HG02884 (cell line): ENCODE measurements around the gene PLPP7.
"Not testable (repeated sequence)": the region's sequence is repeated elsewhere in the genome, so short reads cannot be mapped to it uniquely, and the experiment has no call there.

Experiments
- ATAC-seq: cut with Tn5 transposase; IDR thresholded peaks from one replicate; pipeline ENCODE4 v1.9.1; 2021; ENCODE audit warnings: mild to moderate bottlenecking, moderate library complexity; ENCODE audit not compliant: unreplicated experiment

The PLPP7 gene

DNA sequence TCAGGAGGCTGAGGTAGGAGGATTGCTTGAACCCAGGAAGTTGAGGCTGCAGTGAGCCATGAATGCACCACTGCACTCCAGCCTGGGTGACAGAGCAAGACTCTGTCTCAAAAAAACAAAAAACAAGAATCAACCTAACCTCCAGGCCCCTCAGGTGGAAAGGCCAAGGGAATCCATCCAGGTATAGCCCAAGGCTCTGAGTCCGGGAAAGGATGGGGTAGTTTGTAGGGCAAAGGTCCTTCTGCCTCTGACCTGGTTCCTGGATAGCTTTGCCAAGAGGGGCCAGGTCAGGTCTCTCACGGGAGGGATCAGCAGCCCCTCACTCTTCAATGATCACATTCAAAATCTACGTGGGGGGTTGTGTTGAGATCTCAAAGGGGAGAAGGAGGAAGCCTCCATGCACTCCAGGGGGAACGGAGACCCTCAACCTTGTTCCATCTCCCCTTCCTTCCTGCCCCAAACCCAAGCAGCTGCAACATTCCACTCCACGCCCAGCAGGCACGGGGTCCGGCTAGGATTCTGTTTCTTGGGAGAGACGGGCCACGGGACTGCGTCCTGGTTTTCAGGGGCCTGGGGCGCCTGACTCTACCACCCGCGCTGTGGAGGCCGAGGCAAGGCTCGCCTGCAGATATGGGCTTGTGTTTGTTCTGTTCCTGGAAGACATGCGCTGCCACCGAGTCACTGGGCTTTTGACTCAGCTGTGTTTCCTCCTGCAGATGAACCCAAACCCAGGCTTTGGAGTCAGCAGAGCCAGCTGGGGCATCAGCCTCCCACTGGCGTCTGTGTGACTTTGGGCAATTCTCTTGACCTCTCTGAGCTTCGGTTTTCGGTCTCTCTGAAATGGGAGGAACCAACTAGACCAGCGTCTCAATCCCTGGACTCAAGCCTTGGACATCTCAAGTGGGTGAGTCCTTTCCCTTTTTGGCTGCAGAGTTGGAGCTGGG, 35.5 kb downstream of the PLPP7 start:
- no peak for ATAC-seq

DNA sequence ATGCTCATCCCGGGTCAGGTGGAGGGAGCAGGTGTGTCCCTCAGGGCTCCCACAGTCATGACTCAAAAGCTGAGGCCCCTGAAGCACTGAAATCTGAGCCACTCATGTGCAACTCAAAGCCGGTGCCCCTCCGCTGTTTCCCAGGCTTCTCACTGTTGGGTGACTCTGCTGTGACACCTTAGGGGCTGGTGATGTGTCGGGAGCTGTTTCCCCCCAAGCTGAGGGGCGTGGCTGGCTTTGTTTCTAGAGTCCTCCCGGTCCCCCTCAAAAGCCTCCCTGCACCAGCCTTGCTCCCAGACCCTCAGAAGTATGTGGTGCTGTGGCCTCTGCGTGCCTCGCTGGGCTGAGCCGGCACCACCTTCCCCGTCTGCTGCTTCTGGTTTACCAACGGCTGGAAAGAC, 39.7 kb downstream of the PLPP7 start:
- no peak for ATAC-seq

DNA sequence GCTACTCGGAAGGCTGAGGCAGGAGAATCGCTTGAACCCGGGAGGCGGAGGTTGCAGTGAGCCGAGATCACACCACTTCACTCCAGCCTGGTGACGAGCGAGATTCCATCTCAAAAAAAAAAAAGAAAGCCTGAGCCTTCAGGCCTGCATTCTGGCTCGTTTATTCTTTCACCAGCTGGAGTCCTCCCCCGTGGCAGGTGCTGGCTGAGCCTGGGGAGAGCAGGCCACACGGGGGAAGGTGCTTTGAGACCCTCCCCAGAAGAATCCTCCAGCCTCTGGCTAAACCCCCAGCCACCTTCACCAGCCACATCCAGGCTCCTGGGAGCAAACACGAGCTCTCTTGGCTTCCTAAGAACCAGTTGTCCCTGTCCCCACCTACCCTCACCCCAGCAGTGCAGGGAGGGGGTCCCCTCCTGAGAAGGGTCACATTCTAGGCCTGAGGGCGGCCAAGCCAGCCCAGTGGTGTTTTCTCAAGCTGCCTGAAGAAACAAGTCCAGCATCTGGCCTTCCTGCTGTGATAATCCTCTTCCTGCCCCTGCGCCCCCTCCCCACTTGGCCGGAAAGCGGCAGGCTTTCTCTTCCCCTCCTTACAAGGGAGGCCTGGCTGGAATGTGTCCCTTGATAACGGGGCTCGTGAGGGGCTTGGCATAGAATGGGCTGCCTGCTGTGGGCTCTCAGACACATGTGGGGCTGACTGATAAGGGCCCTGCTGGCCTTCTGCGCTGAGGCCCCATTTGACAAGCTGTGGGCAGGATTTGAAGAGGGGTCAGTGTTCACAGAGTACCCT, 41.5 kb downstream of the PLPP7 start:
- no peak for ATAC-seq

DNA sequence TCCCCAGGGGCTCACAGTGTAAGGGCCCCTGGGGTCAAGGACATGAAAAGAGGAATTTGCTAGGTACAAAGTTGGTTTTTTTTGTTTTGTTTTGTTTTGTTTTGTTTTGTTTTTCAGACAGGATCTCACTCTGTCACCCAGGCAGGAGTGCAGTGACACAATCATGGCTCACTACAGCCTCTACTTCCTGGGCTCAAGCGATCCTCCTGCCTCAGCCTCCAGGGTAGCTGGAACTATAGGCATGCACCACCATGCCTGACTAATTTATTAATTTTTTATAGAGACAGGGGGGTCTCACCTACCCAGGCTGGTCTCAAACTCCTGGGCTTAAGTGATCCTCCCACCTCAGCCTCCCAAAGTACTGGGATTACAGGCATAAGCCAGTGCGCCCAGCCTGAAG, 42.5 kb downstream of the PLPP7 start:
- ATAC-seq, result not testable (repeated sequence)

DNA sequence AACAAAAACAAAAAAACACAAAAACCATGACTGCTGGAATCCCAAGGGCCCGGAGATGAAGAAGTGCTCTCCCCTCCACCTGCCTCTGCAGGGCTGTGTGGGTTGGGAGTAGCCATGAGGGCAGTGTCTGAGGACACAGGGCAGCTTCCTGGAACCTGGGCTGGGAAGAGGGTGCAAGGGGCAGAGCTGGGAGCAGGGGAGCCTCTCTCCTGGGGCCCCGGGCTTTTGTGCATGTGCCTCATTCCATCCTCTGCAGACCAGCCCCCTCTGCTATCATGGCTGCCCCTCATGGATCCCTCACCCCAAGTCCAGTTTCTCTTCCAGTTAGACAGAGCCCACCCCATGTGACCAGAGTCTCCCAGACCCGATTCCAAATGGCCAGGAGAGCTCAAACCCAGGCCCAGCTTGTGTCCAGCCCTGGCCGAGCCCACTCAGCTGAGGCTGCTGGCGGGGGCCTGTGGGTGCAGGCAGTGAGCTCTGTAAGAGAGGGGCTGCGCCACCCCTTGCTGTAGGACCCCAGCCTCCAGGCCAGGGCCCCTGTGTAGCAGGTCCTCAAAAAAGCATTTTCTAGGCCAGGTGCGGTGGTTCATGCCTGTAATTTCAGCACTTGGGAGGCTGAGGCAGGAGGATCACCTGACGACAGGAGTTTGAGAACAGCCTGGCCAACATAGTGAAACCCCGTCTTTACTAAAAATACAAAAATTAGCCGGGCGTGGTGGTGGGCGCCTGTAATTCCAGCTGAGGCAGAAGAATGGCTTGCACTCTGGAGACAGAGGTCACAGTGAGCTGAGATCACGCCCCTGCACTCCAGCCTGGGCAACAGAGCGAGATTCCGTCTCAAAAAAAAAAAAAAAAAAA, 44.5 kb downstream of the PLPP7 start:
- no peak for ATAC-seq

DNA sequence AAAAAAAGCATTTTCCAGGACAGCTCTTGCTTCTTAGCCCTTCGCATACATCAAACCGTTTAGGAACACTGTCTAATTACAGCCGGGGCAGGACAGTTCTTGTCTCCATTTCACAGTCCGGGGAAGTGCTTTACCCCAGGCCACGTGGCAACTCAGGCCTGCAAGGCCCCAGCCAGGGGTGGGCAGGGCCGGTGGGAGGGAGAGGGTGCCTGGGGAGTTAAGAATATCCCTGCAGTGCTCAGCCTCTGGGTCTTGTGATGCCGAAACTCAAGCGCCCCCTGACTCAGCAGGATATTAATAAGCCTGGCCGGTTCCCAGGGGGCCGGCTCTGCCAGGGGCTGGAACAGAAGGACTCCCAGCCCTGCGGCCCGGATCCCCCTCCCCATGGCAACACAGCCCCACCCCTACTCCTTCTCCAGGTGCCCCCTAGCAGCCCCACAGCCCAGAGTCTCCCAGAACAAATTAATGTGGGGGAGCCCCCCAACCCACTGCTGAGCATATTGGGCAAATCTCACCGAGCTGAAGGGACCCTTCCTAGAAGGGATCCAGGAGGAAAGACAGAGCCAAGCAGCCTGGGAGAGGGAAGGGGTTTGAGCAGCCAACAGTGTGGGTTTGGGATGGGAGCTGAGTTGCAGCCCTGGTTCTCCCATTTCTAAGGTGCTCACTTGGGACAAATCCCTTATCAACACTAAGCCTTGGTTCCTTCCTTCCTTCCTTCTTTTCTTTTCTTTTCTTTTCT, 45.3 kb downstream of the PLPP7 start:
- ATAC-seq, result no peak

DNA sequence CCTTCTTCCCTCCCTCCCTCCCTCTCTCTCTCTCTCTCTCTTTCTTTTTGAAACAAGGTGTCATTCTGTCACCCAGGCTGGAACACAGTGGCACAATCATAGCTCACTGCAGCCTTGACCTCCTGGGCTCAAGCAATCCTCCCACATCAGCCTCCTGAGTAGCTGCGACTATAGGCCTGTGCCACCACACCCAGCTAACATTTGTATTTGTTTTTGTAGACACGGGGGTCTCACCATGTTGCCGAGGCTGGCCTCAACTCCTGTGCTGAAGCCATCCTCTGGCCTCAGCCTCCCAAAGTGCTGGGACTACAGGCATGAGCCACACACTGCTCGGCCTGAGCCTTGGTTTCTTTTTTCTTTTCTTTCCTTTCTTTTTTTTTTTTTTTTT, 45.8 kb downstream of the PLPP7 start:
- no peak for ATAC-seq

DNA sequence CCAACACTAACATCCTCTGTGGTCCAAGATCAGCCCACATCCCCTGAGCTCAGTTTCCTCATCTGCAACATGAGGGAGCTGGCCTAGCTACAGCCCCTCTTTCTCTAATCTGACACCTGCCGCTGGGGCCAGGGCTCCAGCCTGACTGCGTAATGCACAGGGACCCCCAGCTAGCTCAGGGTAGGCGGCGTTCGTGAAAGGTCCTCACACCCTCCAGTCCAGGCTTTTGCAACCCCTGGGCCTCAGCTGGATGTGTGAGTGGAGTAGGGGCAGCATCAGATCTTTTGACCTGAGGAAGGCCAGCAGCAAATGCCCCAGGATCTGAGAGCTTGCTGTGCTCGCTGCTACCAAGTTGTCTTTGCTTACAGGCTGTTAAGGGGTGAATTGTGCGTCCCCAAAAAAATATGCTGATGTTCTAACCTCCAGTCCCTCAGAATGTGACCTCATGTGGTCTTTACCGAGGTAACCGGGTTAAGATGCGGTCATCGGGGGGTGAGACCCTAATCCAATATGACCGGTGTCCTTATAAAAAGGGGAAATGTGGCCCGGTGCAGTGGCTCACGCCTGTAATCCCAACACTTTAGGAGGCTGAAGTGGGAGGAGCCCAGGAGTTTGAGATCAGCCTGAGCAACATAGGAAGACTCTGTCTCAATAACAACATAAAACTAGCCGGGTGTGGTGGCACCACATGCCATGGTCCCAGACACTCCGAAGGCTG, 47.8 kb downstream of the PLPP7 start:
- ATAC-seq, result no peak

DNA sequence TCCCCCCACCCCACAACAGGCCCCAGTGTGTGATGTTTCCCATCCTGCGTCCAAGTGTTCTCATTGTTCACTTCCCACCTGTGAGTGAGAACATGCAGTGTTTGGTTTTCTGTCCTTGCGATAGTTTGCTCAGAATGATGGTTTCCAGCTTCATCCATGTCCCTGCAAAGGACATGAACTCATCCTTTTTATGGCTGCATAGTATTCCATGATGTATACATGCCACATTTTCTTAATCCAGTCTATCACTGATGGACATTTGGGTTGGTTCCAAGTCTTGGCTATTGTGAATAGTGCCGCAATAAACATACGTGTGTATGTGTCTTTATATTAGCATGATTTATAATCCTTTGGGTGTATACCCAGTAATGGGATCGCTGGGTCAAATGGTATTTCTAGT, 49.7 kb downstream of the PLPP7 start:
- ATAC-seq, result not testable (repeated sequence)

DNA sequence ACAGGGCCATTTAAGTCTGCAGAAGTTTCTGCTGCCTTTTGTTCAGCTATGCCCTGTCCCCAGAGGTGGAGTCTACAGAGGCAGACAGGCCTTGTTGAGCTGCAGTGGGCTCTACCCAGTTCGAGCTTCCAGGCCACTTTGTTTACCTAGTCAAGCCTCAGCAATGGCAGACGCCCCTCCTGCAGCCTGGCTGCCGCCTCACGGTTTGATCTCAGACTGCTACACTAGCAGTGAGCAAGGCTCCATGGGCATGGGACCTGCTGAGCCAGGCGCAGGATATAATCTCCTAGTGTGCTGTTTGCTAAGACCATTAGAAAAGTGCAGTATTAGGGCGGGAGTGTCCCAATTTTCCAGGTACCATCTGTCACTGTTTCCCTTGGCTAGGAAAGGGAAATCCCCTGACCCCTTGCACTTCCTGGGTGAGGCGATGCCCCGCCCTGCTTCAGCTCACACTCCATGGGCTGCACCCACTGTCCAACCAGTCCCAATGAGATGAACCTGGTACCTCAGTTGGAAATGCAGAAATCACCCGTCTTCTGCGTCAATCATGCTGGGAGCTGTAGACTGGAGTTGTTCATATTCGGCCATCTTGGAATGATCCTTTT, 55.5 kb downstream of the PLPP7 start:
- ATAC-seq, result not testable (repeated sequence)

DNA sequence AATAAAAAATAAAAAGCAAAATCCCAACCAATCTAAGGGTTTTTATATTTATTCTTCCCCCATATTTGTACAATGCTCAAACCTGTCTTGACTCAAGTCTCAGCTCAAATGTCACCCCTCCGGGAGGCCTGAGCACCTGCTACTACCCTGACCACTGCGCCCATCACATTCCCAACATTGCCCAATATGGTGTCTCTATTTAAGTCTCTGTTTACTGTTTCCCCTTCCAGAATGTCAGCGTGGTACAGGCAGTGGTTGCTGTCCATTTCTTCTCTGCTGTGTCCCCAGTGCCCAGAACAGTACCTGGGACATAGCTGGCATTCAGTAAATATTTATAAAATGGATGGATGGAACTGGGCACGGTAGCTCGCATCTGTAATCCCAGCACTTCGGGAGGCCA, 57.0 kb downstream of the PLPP7 start:
- ATAC-seq, result no peak

DNA sequence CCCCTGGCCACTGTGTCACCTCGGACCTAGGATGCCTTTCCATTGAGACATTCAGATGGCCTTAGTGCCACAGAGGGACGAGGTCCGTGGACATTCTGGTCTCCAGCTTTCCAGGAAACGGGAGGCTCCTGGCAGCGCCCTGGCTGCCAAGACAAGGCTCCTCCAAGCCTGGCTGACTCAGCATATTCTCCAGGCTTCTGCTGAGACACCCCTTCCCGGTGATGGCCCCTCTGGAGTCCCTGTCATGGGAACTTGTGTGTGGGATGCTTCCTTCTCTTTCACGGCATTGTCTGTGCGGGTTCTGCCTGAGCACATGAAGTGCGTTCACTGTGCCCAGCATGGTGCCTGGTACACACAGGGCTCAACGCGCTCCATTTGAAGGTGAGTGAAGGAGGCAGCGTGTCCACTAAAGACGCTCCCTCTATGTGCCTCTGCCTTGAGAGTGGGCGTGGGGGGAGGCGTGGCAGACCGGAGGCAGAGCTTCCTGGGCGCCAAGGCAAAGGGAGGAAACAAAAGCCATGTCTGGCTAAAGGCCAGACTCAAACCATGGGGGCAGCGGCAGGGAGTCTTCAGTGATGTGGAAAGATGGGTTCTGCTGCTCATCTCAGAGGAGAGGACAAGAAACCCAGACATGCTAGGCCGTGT, 58.0 kb downstream of the PLPP7 start:
- ATAC-seq, result no peak

DNA sequence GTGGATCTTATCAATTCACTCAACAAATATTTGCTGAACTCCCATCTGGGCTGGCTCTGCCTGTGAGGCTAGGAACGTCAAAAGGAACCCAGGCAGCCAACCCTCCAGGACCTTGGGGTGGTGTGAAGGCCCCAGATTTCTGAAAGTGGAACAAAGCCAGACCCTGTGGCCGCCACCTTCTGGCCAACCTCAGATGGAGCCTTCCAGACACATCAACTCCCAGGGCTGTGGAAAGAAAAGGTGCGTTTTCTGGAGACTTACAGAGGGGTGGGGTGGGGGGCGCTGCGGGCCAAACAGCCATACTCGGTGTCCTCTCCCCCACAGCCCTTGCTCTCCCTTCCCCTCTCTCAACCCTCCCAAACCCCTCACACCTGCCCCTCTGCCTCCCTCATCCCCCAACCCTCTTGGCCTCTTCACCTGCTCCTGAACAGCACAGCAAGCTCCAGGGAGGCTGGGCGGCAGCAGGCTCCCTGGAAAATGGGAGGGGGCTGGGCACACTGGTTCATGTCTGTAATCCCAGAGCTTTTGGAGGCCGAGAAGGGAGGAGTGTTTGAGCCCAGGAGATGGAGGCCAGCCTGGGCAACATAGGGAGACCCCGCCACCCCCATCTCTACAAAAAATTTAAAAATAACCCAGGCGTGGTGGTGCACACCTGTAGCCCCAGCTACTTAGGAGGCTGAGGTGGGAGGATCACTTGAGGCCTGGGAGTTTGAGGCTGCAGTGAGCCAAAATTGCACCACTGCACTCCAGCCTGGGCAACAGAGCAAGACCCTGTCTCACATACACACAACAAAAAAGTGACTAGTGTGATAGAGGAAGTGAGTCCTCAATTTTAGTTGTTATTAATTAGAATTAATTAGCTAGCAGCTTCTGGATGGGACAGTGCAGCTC, 59.4 kb downstream of the PLPP7 start:
- no peak for ATAC-seq

DNA sequence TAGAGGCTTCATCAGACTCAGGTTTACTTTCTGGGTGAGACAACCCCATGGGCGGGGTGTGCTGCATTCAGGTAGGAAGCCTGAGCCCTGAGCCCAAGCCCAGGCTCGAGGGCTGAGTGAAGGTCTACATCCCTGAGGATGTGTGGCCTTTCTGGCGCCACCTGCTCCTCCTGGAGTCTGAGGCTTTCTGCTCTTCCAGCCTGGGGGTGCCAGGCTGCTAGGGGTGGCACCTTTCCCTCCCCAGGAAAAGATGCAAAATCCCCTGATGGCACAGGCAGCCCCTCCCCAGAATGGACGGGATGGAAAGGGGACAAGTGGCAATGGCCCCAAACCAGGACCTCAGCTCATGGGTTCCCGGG, 60.0 kb downstream of the PLPP7 start:
- no peak for ATAC-seq

DNA sequence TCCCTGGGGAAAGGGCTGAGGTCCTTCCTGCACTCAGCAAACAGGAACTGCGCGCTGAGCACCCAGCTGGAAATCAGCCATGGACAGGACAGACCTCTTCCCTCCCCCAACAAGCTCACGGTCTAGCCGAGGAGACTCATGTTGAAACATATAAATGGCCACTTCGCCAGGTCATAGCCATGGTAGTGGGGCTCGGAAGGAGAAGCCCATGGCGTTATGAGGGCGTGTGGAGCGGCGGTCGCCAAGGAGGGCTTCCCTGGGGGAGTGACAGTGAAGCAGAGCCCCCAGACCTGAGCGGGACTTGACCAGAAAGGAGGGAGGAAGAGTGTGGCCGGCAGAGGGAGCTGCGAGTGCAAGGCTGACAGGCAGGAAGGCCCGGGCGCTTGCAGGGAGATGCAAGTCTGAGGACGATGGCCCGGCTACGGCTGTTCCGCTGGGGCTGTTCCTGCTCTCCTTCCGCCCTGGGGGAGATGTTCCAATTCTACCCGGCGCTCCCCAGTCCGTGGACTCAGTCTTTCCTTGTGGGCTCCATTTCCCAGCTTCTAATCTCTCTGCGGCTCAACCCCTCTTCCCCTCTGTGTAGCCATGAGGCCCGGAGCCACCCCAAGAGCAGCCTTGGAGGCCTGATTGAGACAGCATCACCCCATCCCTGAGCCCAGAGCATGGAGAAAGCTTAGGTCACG, 60.5 kb downstream of the PLPP7 start:
- ATAC-seq, result no peak

DNA sequence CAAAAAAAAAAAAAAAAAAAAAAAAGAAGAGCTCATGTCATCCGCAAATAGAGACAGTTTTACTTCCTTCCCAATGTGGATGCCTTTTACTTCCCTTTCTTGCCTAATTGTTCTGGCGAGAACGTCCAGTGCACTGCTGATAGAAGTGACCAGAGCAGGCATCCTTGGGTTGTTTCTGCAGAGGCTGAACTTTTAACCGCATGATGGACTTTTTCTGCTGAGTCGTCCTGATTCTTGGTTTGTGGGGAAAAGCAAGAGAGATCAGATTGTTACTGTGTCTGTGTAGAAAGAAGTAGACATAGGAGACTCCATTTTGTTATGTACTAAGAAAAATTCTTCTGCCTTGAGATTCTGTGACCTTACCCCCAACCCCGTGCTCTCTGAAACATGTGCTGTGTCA, 67.0 kb downstream of the PLPP7 start:
- not testable (repeated sequence) for ATAC-seq

DNA sequence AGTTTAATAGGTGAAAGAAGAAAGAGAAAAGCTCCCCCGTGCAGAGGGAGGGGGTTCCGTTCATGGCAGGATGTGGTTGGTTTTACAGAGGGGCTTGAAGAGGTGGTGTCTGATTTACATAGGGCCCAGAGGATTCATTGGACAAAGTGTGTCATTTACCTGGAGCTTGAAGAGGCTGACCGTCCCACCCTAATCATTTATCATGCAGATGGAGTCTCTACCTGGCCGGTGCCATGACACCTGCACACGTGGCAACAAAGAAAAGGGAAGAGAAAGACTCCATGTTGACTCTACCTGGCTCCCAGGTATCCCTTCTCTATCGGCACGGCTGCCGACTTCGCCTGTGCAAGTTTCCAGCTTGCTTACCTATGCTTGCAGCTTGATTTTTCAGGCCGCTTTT, 69.0 kb downstream of the PLPP7 start:
- no peak for ATAC-seq
